Activated naive CD8-positive, alpha-beta T cell treated with anti-CD3 and anti-CD28 coated beads, Interleukin-2, amount 50 U/mL, for 16 hours (primary cell): ENCODE data around the gene BEX4.

Source experiments
- DNase-seq: peaks from one replicate; pipeline ENCODE4 v3.0.0-alpha.2; 2020; ENCODE audit warnings: low read depth, low spot score

Gene BEX4

DNA sequence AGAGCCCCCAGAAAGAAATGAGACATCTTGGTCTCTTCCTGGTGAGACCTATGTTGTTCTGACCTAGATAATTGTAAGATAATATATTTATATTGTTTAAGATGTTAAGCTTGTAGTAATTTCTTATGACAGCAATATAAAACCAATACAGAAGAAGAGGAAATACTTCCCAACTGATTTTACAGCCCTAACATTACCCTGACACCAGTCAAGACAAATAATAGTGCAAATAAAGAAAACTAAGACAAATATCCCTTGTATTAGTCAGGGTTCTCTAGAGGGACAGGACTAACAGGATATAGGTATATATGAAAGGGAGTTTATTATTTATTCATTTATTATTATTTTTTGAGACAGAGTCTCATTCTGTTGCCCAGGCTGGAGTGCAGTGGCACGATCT lies 21.4 kb downstream of the BEX4 start:
- no peak for DNase-seq

DNA sequence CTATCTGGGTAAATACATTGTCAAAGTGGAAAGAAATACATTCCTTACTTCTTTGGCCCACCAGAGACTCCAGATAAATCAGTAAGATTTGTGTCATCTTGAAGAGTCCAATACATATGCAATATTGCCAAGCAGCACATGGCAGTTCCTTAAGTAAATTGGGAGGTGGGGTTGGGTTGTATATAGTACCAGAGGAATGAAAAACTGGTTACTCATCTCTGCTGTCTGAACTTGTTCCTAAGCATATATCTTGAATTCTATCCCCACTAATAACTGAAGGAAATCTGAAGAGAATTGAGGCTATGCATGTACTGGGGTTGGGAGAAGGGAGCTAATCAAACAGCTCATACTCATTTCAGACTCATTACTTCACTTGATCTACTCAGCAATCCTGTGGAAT lies 25.2 kb downstream of the BEX4 start:
- no peak for DNase-seq

DNA sequence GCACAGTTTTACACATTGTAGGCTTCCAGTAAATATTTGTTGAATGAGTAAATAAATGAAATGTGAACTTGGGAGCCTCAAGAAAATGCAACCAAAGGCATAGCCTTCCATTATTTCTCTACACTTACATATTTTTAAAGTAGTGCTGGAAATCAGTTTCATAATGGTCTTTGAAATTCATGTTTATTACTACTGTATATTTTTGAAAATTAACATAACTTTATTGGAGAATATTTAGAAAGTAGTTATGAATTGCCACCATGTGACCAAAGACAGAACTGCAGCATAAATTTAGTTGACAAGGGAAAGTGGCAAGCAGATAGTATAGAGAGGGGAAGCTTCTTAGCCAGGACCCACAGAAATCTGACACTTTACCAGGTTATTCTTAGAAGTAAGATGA lies 33.6 kb downstream of the BEX4 start:
- DNase-seq: no peak

DNA sequence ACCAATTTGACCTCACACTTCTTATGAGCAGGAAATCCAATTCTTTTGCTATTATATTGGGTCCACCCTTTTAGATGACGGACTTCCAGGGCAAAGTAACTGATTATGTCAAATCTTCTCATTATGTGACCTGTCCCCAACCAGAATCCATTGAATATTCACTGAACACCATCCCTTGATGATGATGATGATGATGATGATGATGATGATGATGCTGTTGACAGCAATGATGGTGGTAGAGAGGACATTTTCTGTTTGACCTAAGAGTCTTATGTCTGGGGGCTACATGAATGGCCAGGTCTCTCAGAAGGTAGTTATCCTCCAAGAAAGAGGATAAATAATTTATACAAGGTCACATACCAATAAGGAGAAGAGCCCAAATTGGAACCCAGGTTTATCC lies 34.9 kb downstream of the BEX4 start:
- no peak for DNase-seq

- DNase-seq: no peak
Measured at GRCh38 chrX:103250977-103251376, 36.1 kb downstream of the BEX4 start.

- no peak for DNase-seq
Measured at GRCh38 chrX:103253608-103254007, 38.7 kb downstream of the BEX4 start.

- no peak for DNase-seq
Measured at GRCh38 chrX:103254171-103254824, 39.4 kb downstream of the BEX4 start.

DNA sequence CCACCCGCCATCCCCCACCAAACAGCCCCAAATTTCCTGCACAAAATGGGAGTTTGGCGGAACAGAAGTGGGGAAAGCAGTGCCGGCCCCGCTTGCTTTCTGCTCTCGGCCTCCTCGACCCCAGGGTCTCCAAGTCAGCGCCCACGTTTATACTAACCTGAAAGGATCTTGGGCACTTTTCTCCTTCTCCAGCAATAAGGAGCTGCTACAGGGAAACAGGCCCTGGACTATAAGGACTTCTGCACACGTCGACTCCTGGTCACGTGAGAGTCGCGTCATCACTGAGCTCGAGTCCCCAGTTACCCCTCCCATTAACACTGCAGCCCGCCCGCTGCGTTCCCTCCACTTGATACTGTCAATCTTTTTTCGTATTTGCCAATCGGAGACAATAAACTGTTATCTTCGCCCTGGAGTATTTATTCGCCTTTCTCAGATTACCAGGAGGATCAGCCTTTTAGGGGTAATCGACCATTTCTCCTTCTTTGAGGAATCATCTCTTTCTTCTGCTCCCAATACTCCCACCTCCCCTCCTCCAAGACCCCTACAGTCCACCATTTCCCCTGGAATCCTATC lies 40.1 kb downstream of the BEX4 start, which contains the start of gene TCEAL8:
TSS of gene TCEAL8 (minus strand) at position 235 of the 573 bp plus-strand sequence. CDS start 1,176 bp downstream, outside the sequence.
- DNase-seq: peak; percentile 21

- DNase-seq: no peak
Measured at GRCh38 chrX:103256651-103257050, 41.7 kb downstream of the BEX4 start.

DNA sequence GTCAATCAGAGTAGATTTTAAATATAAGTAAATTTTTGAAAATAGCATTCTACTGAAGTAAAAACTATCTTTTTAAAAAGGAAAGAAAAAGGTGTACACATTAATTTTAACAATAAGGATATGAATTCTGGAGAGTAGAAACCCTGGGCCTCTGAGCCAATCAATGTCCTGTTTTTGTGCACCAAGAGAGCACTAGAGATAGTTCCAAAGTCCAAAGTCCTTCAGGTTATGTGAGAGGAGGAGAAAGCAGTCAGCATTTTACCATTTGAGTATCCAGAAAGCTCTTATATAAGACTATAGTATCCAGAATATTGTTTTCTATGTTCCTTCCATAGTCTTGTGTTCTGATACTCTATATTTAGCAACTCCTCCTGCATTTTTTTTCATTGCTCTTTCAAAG lies 43.4 kb downstream of the BEX4 start:
- DNase-seq: no peak
